ENCODE results near the gene PARP6. TPM values are rescaled to one million over a fixed set of nuclear protein-coding genes. Genes with fewer than 3 reads are reported as not detected.

PARP6 gene
- total and polyA plus RNA-seq, 9 of the 15 experiments (the other 6 are each of a cell fraction or from before 2014, with no cell fraction given): 14.8 to 83.2 (median 28.3) TPM

- TF ChIP-seq ZBTB33 (CRISPR knock-in tag; IDR thresholded peaks at IDR 0.05) (no peak), NFRKB (IDR thresholded peaks at IDR 0.05; ENCODE audit: low read depth) (peak; percentile 72; the same call in 1 of the 2 replicates), SRF (CRISPR knock-in tag; IDR thresholded peaks at IDR 0.05) (peak in 1 of 2 experiments; percentile 36; a peak in 1 of 4 replicates), ARNT (IDR thresholded peaks at IDR 0.05) (peak; percentile 49 to 59; a peak in 2 of 4 replicates), DMBX1 (CRISPR knock-in tag; IDR thresholded peaks at IDR 0.05; ENCODE audit: borderline replicate concordance) (0 out of 2 replicates have a peak, but pooled peaks have one; percentile 1), POLR2G (IDR thresholded peaks at IDR 0.05; ENCODE audit: low read depth, low read length) (0 out of 2 replicates have a peak, but pooled peaks have one; percentile 66), RCOR1 (IDR thresholded peaks at IDR 0.05; ENCODE audit: borderline replicate concordance in 1 of 2, low read depth in 2 of 2, low read length in 2 of 2) (no peak), CBFA2T3 (IDR thresholded peaks at IDR 0.05) (peak; percentile 44; the same call in 1 of the 2 replicates), CBX2 (IDR thresholded peaks at IDR 0.05; ENCODE audit: insufficient read depth, low read length, poor library complexity, severe bottlenecking) (no peak), ARHGAP35 (IDR thresholded peaks at IDR 0.05; ENCODE audit: partially characterized antibody) (peak; percentile 69), CREM (IDR thresholded peaks at IDR 0.05; ENCODE audit: low read depth) (peak; percentile 80), E2F8 (IDR thresholded peaks at IDR 0.05; ENCODE audit: low read depth, partially characterized antibody) (peak; percentile 63), NONO (IDR thresholded peaks at IDR 0.05; ENCODE audit: low read depth in 2 of 2, low read length in 1 of 2) (0 out of 4 replicates have a peak, but pooled peaks of 1 of the 2 experiments have one; percentile 56), KHSRP (IDR thresholded peaks at IDR 0.05) (no peak), C11orf30 (IDR thresholded peaks at IDR 0.05; ENCODE audit: low read depth) (0 out of 2 replicates have a peak, but pooled peaks have one; percentile 13), EP300 (IDR thresholded peaks at IDR 0.05; ENCODE audit: low read length) (peak; percentile 4; the same call in 1 of the 2 replicates), MYC (IDR thresholded peaks at IDR 0.05; ENCODE audit: low read depth, low read length) (no peak), MYC (CRISPR knock-in tag; IDR thresholded peaks at IDR 0.05; ENCODE audit: borderline replicate concordance, low read depth) (0 out of 2 replicates have a peak, but pooled peaks have one; percentile 32), PRPF4 (IDR thresholded peaks at IDR 0.05; ENCODE audit: insufficient read depth, low read depth, low read length, poor library complexity, severe bottlenecking) (peak; percentile 15), GABPB2 (CRISPR knock-in tag; conservative IDR thresholded peaks at IDR 0.05) (no peak), HDGF (IDR thresholded peaks at IDR 0.05) (peak; percentile 82; the same call in 1 of the 2 replicates), CBX1 (IDR thresholded peaks at IDR 0.05; ENCODE audit: low read depth) (peak; percentile 18; the same call in 1 of the 2 replicates), SMAD3 (CRISPR knock-in tag; conservative IDR thresholded peaks at IDR 0.05) (no peak), SIX5 (IDR thresholded peaks at IDR 0.05; ENCODE audit: borderline replicate concordance in 1 of 2, insufficient read depth in 1 of 2, low read depth in 1 of 2, low read length in 2 of 2) (no peak)
Observed at GRCh38 chr15:72230197-72231065, 41.9 kb downstream of the PARP6 start (continued).
